SH-SY5Y (cell line): ENCODE data around the gene SMIM30.

ENCODE experiments used
- GATA2 ChIP-seq: IDR thresholded peaks from 2 replicates; pipeline ENCODE4 v1.6.1; 2011; ENCODE audit warnings: mild to moderate bottlenecking, low read depth, low read length
- GATA3 ChIP-seq: IDR thresholded peaks from 2 replicates; pipeline ENCODE4 v1.6.1; 2011; ENCODE audit warnings: low read depth, mild to moderate bottlenecking, low read length, moderate library complexity

- TF ChIP-seq GATA3 (no peak), GATA2 (no peak)
Measured at GRCh38 chr7:113083132-113083815, 35.1 kb downstream of the SMIM30 start.
